ENCODE measurements around the gene GLIS2.

DNA sequence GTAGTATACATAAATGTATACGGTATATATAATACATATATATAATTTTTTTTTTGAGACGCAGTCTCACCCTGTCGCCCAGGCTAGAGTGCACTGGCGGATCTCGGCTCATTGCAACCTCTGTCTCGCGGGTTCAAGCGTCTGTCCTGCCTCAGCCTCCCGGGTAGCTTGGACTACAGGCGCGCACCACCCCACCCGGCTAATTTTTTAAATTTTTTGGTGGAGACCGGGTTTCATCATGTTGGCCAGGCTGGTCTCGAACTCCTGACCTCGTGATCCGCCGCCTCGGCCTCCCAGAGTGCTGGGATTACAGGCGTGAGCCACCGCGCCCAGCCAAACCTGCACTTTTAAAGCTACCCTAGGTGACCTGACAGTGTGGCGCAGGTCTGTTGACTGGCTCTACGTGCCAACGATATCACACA lies 34.5 kb downstream of the GLIS2 start:
- TF ChIP-seq, protein P1, sequence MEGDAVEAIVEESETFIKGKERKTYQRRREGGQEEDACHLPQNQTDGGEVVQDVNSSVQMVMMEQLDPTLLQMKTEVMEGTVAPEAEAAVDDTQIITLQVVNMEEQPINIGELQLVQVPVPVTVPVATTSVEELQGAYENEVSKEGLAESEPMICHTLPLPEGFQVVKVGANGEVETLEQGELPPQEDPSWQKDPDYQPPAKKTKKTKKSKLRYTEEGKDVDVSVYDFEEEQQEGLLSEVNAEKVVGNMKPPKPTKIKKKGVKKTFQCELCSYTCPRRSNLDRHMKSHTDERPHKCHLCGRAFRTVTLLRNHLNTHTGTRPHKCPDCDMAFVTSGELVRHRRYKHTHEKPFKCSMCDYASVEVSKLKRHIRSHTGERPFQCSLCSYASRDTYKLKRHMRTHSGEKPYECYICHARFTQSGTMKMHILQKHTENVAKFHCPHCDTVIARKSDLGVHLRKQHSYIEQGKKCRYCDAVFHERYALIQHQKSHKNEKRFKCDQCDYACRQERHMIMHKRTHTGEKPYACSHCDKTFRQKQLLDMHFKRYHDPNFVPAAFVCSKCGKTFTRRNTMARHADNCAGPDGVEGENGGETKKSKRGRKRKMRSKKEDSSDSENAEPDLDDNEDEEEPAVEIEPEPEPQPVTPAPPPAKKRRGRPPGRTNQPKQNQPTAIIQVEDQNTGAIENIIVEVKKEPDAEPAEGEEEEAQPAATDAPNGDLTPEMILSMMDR (IDR thresholded peaks at IDR 0.05) = no peak
- TF ChIP-seq ZFX (IDR thresholded peaks at IDR 0.05; ENCODE audit: borderline replicate concordance) = no peak

Data from 22Rv1 (cell line).